Left renal cortex interstitium (tissue), 4 donors: ENCODE results near the gene IFFO2. TPM values are rescaled to one million over a fixed set of nuclear protein-coding genes. Genes with fewer than 3 reads are reported as not detected.

ENCODE experiments used
- DNase-seq, 4 donors: peaks; one replicate each; pipeline ENCODE4 v3.0.0-alpha.2; 2013; ENCODE audit warnings: low read depth in 4 of 4, low spot score in 2 of 4, missing footprints in 1 of 4
- polyA plus RNA-seq, 4 donors: library from polyadenylated mRNA; unstranded; fragments of 120-200 nt; gene quantifications; one replicate each; pipeline ENCODE4 v1.2.1, GENCODE V29; 2013; ENCODE audit not compliant: insufficient read length in 4 of 4

Gene IFFO2
- polyA plus RNA-seq, 4 donors: 23.7 to 31.0 (median 26.7) TPM

DNA sequence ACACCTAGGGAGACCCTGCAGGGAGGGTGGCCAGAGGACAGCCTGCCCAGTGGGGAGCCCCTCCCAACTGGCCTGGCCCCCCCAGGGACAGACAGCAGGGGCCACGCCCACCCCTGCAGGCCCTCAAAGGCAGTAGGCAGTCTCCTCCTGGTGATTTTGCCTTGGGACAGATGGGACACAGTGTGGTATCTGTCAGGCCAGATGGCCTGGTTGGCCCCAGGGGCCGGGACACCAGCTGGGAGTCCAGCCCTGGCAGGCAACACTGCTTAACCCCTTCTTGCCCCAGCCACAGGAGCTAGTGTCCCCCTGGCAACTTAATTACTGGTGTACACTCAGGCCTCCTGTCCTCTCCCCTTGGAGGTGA is 17.8 kb downstream of the IFFO2 start:
- no peak for DNase-seq

DNA sequence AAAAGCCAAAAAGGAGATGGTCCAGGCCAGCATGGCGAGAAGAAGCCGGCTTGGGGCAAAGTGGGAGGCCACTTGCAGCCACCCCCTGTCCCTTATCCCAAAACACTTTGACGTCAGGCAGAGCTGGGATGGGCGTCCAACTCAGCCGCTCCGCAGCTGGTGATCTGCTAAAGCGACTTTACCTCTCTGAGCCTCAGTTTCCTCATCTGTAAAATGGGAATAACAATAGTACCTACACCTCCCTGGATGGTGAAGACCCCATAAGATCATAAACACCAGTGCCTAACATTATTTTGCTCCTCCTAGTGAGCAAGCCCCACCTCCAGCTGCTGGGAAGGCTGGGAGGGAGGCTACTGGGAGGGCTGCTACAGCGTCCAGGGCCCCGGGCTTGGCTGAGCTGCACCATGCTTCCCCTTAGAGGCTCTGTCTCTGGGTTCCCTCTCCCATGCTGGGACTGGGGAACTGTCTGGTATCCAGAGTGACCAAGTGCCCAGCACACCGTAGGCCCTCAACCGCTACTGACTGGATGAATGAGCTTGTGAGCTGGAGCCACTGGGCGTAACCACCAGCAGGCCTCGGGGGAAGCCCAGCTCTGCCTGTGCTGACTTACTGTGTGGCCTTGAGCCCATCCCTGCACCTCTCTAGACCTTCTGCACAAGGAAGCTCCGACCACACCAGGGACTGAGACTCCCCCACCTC is 18.3 kb downstream of the IFFO2 start:
- DNase-seq: no peak

DNA sequence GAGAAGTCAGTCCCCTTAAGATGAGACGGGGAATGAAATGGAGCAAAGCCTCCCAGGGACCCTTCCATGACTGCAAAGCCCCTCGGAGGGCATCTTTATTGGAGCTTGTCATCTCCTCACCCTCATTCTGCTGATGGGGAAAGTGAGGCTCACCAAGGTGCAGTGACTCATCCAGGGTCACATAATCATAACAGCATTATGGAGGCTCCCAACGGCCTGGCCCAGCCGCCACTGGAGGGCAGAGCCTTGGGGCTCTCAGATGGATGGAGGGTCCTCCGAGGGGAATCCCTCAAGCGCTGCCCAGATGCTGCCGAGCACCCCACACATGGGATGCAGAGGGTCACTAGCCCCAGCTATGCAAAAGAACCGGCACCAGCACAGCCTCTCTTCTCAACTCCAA is 18.9 kb downstream of the IFFO2 start:
- no peak for DNase-seq

DNA sequence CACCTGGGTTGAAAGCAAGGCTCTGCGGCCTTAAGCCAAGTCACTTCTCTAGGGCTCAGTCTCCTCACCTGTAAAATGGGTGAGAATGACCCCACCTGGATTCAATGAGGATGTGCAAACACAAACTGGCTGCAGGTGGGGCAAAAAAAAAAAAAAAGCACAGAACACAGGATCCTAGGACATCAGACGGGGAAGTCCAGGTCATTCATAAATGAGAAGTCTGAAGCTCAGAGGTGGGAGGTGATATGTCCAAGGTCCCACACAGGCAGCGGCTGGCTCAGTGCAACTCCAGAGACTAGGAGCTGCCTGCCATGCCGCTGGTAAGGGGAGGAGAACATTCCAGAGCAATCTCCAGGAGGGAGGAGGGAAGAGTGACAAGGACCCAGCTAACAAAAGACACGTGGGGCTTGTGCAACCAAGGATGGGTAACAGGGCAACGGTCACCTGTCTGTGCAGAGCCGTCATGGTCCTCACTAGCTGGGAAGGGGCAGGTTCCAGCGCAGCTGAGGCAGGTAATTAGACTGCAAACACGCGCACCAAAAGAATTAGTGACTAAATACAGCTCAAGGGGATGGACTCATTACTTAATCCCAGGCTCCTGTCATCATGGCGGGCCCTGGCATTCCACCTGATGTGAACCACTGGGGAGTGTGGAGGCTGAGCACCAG is 19.5 kb downstream of the IFFO2 start:
- DNase-seq: no peak

DNA sequence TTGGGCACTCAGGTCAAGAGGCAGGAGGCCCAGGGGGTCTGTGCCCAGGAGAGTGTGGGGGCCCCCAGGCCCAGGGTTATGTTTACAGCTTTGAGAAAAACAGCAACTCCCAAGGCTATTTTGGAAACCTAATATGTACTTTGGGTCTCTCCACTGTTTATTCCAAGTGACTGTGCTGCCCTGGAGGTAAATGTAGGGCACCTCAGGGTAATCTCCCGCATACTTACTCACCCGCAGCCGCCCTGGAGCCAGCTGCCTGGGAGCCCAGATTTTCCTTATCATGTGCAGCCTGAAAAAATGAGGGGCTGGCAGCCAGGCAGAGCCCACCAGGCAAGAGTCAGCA is 20.0 kb downstream of the IFFO2 start:
- DNase-seq: no peak

DNA sequence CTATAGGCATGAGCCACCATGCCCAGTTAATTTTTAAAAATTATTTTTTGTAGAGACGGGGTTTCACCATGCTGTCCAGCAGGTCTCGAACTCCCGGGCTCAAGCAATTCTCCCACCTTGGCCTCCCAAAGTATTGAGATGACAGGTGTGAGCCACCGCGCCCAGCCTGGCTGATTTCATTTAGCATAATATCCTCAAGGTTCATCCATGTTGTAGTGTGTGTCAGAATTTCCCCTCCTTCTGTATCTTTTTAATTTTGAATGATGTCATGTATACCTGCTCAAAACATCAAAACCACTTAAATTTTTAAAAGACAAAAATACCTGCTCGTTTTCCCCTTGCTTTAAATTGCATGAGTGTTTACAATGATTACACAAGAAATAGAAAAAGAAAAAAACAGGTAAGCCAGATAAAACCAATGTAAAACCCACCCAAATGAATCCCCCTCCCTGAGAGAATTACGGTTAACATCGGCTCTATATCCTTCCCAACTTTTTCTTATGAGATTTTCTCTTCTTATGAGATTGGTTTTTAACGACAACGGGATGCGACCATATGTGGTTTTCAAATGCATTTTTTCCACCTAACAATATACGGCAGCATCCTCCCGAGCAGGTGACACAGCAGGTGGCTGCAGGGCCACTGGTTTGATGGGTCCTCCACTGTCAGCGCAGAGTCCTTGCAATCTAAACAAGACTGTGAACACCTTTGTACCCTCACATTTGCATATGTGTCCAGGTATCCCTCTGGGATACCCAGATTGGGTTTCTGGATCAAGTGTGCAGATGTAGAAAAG is 22.1 kb downstream of the IFFO2 start:
- no peak for DNase-seq

DNA sequence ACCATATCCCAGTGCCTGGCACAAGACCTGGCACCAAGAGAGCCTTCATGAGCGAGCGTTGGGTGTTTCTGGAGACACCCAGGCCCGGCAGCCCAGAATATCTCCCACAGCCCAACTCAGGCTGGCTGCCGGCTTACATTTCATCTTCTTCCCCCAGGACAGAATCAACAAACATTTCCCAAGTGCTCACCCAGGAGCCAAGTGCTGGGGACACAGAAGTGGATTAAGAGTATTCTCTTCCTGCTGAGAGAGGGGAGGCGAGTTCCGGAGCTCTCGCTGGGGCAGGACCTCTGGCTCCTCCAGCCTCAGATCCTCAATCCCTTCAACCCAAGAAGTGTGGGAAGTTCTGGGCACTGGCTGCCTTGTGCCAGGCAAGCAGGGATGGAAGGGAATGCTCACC is 23.6 kb downstream of the IFFO2 start:
- DNase-seq: no peak

DNA sequence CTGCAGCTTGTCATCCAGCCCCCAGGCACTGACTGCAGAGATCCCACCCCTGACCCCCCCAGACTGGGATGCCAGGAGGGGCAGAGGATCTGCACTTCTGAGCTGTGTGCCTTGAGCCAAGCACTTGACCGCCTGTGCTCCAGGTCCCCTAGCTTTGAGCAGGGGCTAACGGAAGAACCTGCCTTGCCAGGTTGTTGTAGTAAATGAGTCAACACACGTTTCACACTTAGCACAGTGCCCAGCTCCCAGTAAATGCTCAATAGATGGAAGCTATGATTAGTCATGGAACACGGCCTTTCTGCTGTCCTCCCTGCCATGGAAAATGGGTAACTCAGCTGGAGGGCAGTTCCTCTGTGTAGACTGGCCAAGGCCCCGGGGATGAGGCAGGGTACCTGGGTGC is 24.1 kb downstream of the IFFO2 start:
- DNase-seq: no peak

DNA sequence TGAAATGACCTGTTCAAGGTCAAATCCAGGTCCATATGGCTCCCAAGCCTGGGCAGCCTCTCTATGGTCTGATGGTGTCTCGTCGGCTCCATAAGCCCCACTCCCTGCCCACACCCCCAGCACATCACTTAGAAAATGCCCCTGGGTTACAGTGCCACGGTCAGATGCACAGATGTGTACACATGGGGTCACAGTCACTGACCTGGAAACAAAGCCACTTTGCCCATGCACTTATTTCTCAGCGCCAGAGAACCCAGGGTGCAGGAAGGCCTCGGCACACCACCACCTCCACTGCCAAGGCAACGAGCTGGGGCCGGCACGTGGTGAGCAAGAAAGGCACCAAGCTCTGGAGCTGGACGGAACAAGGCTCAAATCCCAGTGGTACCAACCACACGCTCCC is 24.7 kb downstream of the IFFO2 start:
- no peak for DNase-seq

DNA sequence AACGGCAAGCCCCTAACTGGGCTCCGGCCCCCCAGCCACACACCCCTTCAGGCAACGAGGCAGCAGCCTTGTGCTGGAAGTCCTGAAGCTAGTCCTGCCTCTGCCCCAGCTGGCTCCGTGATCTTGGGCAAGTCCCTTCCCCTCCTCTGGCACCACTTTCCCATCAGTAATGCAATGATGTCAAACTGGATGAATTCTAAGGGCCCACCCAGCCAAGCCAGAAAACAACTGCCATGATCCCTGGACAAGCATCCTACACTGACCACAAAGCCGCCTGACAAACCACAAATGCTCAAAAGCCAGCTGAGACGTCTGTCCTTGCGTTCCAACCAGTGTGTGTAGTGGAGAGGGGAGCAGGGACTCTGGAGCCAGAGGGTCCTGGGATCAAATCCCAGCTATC is 26.8 kb downstream of the IFFO2 start:
- no peak for DNase-seq

DNA sequence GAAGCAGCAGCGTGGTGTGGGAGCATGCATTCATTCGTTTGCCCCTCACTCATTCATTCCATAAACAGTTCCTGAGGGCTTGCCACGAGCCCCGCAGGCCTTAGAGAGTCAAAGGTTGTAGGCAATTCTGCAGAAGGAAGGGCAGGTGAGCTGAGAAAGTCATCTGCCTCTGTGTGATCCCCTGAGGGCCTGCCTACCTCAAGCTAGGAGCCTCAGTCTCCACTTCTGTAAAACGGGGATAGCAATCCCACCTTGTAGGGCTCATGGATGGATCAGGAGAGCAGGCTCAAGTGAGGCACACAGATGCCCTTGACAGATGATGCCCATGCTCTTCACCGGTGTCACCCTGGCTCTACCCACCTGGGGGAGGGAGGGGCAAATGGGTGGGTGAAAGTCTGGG is 27.5 kb downstream of the IFFO2 start:
- no peak for DNase-seq

DNA sequence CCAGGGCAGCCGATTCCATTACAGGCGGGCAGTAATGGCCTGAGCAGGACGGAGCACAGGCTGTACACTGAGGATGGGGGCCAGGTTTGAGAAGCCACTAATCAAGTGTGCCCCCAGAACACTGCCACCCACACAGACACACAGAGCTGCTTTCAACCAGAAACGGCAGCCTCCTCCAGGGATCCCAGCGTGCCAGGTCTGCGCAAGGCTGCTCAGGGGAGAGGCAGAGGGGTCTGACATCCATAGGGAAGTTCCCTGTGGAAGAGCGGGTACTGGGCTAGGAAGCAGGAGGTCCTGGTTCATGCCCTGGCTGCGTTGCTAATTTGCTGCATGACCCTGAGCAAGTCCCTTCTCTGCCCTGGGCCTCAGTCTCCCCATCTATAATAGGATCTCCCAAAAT is 28.1 kb downstream of the IFFO2 start:
- DNase-seq: no peak

DNA sequence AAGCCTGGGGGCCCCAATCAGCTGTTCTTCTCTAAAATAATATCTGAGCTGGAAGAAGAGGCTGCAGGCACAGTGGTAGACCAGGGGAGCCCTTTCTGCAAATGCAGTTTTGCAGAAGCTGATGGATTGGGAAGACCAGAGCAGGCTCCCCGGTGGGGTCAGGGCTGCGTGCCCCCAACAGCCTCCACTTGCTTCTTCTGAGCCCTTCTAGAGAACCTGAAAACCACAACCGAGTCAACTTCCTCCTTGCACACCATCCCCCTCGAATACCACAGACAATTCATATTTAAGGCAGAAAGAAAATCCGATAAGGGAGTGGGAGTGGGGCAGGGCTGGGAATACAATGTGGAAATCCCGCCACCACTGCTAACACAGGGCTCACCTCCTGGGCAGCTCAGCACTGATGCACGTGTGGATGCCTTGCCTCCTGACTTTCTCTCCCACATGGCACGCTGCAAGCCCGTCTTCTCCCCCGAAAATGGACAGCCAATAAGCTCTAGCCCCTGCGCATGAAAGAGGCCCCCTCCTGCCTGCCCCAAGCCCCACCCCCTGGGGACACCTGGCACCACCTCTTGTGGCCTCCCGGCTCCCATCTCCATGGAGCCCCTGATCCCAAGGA is 28.7 kb downstream of the IFFO2 start:
- DNase-seq: no peak

DNA sequence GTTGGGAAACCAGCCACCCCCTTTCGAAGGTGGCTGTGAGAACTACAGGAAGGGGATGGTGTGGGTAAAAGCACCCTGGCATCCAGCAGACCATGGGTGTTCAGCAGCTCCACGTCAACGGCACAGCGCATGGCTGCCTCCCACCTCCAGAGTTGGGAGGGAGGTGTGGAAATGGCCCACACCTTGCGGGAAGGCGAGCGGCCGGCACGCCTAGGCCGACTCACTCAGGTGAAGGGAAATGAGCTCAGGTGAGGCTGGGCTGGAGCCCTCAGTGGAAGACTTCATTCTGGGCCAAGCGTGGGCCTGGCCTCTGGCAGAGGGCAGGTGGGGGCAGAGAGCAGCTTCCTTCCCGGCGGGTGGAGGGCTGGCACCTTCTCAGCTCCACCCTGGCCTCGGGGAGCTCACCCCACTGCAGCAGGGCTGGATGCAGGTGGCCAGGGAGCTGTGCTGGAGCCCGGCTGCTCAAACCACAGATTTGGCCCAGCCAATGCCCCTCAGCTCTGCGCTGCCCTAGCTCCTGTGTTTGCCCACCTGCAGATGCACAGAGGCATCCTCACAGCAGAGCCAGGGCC is 29.3 kb downstream of the IFFO2 start:
- no peak for DNase-seq

DNA sequence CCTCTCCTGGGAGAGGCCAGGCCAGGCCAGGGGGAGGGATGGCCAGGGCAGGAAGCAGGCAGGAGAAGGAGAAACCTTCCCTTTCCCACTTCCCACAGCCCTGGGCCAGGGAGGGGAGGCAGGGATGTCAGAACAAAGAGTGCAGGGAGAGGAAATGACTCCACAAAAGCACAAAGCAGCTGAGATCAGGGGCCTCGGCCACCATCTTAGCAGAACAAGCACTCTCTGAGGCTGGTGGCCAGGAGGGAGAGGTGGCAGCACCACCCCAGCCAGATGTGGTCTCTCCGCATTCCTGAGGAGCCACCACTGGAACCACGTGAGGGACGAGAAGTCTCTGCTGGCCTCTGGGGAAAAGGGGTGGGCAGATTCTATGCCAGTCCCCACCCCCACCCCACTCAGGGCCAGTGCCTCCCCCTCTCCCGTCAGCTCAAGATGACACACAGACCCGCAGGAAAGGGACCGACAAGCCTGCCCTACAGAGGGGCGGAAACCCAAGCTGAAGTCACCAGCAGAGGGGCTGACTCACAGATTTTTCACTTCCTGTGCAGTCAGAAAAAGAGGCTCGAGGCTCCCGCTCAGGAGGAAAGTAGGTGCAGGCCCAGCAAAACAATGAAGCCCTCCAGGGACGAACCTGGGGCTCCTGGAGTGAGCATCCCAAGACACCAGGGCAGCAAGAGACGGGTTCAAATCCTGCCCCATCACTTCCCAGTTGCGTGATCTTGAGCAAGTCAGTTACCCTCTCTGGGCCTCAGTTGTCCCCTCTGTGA is 30.0 kb downstream of the IFFO2 start:
- DNase-seq: no peak

DNA sequence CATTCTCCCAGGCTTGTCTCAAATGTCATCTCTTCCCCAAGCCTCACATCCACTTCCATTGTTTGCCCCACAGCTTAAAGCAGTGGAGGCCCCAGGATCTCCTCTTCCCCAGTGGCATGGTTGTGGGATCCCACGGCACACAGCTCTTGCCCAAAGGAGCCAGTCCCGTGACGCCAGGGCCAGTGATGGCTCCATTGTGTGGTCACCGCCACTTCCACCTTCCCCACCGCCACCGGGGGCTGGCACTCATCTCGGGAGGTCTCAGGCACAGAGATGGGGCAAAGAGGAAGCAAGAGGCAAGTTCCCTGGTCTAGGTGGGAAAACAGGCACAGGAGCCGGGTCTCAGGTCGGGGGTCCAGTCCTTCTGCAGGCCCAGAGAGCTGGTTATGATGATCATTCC is 31.2 kb downstream of the IFFO2 start:
- DNase-seq: no peak

DNA sequence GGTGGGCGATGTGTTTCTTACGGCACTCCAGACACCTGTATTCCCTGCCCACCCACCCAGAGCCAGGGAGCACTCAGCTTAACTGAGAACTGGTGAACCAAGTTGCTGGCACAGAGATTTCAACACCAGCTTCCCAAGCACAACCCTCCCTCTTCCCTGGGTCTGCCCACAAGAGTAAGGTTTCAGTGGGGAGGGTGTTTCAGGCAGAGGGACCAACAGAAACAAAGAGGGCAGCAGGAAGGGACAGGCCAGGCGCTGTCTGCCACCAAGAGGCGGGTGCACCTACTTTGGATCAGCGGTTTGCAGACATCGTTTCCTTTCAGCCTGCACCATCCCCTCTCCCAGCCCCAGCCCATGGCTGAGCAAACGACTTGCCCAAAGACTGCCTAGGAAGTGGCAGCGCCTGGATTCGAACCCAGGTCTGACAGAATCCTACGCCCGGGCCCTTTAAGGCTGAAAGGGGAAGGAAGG is 32.2 kb downstream of the IFFO2 start:
- no peak for DNase-seq

DNA sequence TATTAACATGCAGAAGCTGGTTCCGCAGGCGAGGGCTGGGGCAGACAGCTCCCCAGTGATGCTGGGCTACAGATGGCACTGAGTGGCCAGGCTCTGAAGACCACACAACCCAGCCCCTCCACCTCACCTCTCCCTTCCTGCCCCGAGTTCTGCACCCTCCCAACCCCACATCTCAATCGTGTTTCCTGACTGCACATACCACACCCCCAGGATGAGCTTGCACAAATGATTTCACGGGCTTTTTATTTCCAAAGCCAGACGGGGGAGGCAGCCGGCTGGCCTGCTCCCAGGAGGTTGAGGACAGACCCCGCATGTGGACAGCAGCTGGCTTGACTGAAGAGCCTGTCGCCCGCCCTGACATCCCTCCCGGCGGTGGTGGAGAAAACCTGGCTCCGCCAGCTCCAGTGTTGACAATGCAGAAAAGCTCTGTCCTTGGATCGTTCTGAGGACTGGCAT is 32.7 kb downstream of the IFFO2 start:
- DNase-seq: peak in 1 of 4 donors; percentile 59

DNA sequence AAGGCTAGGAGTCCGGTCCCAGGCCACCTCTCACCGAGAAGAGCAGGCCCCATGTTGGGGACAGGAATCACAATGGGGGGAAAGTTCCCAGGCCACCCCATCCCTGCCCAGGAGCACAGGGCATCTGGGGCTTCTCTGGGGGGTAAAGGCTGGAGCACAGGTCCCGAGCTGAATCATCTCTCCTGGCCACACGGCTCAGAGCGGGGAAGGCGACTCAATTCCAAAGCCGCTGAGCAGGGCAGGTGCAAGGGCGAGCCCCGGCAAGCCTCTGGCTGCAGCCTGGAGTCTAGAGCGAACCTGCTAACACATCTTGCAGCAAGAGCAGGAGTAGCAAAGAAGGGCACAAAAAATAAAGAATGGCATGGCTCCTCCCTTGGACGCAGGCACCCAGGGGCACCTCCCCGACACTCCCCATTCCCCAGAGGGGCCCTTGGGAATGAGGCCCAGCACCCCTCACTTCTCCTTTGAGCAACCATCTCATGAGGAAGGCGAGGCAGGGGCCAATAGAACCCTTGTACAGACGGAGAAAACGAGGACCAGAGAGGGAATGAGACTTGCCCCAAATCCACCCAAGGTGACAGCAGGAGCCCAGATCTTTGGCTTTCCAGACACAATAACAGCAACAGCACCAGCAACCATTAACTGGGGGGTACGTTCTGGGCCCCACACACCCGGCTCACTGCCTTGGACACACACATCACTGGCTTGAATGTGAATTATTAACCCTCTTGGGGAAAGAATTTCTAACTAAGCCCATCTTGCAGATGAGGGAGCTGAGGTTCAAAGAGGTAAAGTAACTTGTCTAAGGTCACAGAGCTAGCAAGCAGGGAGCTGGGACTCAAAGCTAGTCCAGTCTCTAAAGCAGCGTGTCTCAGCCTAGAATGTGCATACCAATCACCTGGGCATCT is 33.4 kb downstream of the IFFO2 start:
- DNase-seq: no peak
